GM23338 (cell line): Measurements from ENCODE around the gene NINL. TPM values are rescaled to one million over a fixed set of nuclear protein-coding genes. Genes with fewer than 3 reads are reported as not detected.

Experiments used
- ATAC-seq: fragments of 200-7000 bp; cut with Tn5 transposase; 3 replicates; pipeline ENCODE4 v1.9.1; 2020
- DNase-seq: peaks from one replicate; pipeline ENCODE4 v3.0.0-alpha.2; 2015; ENCODE audit warnings: low spot score
- H2AFZ ChIP-seq: fragments of 200-600 bp; sonication (generic); 2 replicates; pipeline ENCODE4 v1.8.0; 2016; ENCODE audit warnings: antibody characterized with exemption, mild to moderate bottlenecking, moderate library complexity
- H3F3A ChIP-seq: fragments of 200-600 bp; sonication (generic); replicated peaks from 2 replicates; pipeline ENCODE4 v1.8.0; 2017; ENCODE audit warnings: antibody characterized with exemption, mixed run types, low read depth
- H3K27ac ChIP-seq: fragments of 200-600 bp; sonication (generic); 2 replicates; pipeline ENCODE4 v1.6.1; 2016; ENCODE audit warnings: low read depth
- H3K27me3 ChIP-seq: fragments of 200-600 bp; sonication (generic); 2 replicates; pipeline ENCODE4 v1.8.0; 2016; ENCODE audit warnings: mild to moderate bottlenecking, mixed run types, moderate library complexity; ENCODE audit not compliant: insufficient read depth
- H3K36me3 ChIP-seq: fragments of 200-600 bp; sonication (generic); 2 replicates; pipeline ENCODE4 v1.8.0; 2016; ENCODE audit warnings: mild to moderate bottlenecking; ENCODE audit not compliant: insufficient read depth
- H3K4me1 ChIP-seq: fragments of 200-600 bp; sonication (generic); 2 replicates; pipeline ENCODE4 v1.8.0; 2016; ENCODE audit warnings: mild to moderate bottlenecking, moderate library complexity; ENCODE audit not compliant: insufficient read depth
- H3K4me2 ChIP-seq: fragments of 200-600 bp; sonication (generic); 2 replicates; pipeline ENCODE4 v1.7.1; 2017; ENCODE audit warnings: mixed run types
- H3K4me3 ChIP-seq: fragments of 200-600 bp; sonication (generic); 2 replicates; pipeline ENCODE4 v1.6.1; 2016; ENCODE audit warnings: mixed run types
- H3K79me2 ChIP-seq: fragments of 200-600 bp; sonication (generic); replicated peaks from 2 replicates; pipeline ENCODE4 v1.8.0; 2017; ENCODE audit warnings: mild to moderate bottlenecking; ENCODE audit not compliant: insufficient read depth
- H3K9me2 ChIP-seq: fragments of 200-600 bp; sonication (generic); 2 replicates; pipeline ENCODE4 v1.8.0; 2017; ENCODE audit not compliant: insufficient read depth
- H4K20me1 ChIP-seq: fragments of 200-600 bp; sonication (generic); replicated peaks from 2 replicates; pipeline ENCODE4 v1.8.0; 2017; ENCODE audit warnings: mild to moderate bottlenecking; ENCODE audit not compliant: insufficient read depth
- H3K27ac Mint-ChIP-seq: 2 replicates; pipeline ENCODE4 v1.8.0; 2020; ENCODE audit warnings: inconsistent platforms, mild to moderate bottlenecking, moderate library complexity, mixed read lengths
- H3K27me3 Mint-ChIP-seq: 3 replicates; pipeline ENCODE4 v1.8.0; 2022; ENCODE audit warnings: low read depth, mild to moderate bottlenecking, moderate library complexity, mixed read lengths, inconsistent platforms; ENCODE audit not compliant: insufficient read depth, poor library complexity
- H3K36me3 Mint-ChIP-seq: 3 replicates; pipeline ENCODE4 v1.8.0; 2021; ENCODE audit warnings: low read depth, mild to moderate bottlenecking, inconsistent platforms, moderate library complexity, mixed read lengths
- H3K4me1 Mint-ChIP-seq: 3 replicates; pipeline ENCODE4 v1.8.0; 2020; ENCODE audit warnings: mild to moderate bottlenecking, inconsistent platforms, mixed read lengths
- H3K4me3 Mint-ChIP-seq: 3 replicates; pipeline ENCODE4 v1.8.0; 2021; ENCODE audit warnings: moderate library complexity, mild to moderate bottlenecking, inconsistent platforms, mixed read lengths
- H3K9me3 Mint-ChIP-seq: 3 replicates; pipeline ENCODE4 v1.8.0; 2020; ENCODE audit warnings: moderate library complexity, mild to moderate bottlenecking, inconsistent platforms, mixed read lengths
- CREB1 ChIP-seq: fragments of 250-450 bp; sonication (Bioruptor Pico); IDR thresholded peaks from 2 replicates; pipeline ENCODE4 v1.5.0; 2020; ENCODE audit warnings: low read depth, mild to moderate bottlenecking, moderate library complexity
- EZH2 ChIP-seq: fragments of 200-600 bp; sonication (generic); IDR thresholded peaks from one replicate; pipeline ENCODE4 v1.8.0; 2017; ENCODE audit warnings: antibody characterized with exemption, mild to moderate bottlenecking, low read depth; ENCODE audit not compliant: unreplicated experiment
- EZH2phosphoT487 ChIP-seq: fragments of 200-600 bp; sonication (generic); IDR thresholded peaks from one replicate; pipeline ENCODE4 v1.8.1; 2018; ENCODE audit warnings: antibody characterized with exemption; ENCODE audit not compliant: unreplicated experiment
- JUNB ChIP-seq: IDR thresholded peaks from one replicate; pipeline ENCODE4 v1.6.1; 2016; ENCODE audit warnings: antibody characterized with exemption; ENCODE audit not compliant: unreplicated experiment
- NANOG ChIP-seq: IDR thresholded peaks from 2 replicates; pipeline ENCODE4 v1.6.1; 2016; ENCODE audit warnings: antibody characterized with exemption, borderline replicate concordance
- POLR2AphosphoS5 ChIP-seq: IDR thresholded peaks from 2 replicates; pipeline ENCODE4 v1.6.1; 2016; ENCODE audit warnings: antibody characterized with exemption, low read depth
- STAT1 ChIP-seq: IDR thresholded peaks from one replicate; pipeline ENCODE4 v1.6.1; 2016; ENCODE audit warnings: antibody characterized with exemption; ENCODE audit not compliant: unreplicated experiment
- ZNF114 ChIP-seq: fragments of 250-450 bp; sonication (Bioruptor Pico); IDR thresholded peaks from 2 replicates; pipeline ENCODE4 v1.5.0; 2020; ENCODE audit warnings: mild to moderate bottlenecking, moderate library complexity
- ZNF331 ChIP-seq: fragments of 250-450 bp; sonication (Bioruptor Pico); IDR thresholded peaks from 2 replicates; pipeline ENCODE4 v1.5.0; 2020; ENCODE audit warnings: low read depth, mild to moderate bottlenecking, moderate library complexity
- polyA plus RNA-seq: library from polyadenylated mRNA; unstranded; fragments of >200 nt; fragmentation: Nextera tagmentation; extraction: Ambion mirVana; gene quantifications from 2 replicates; pipeline ENCODE4 v1.2.1, GENCODE V29; 2016
- total RNA-seq: library from RNA; depleted of rRNA; stranded (reverse); fragments of >200 nt; shearing (Covaris generic); gene quantifications from 2 replicates; pipeline ENCODE4 v1.2.3, GENCODE V29; 2014
- TF ChIP-seq, protein P1 (sequence below): IDR thresholded peaks from 2 replicates; pipeline ENCODE4 v1.6.1; 2016; ENCODE audit warnings: antibody characterized with exemption
- TF ChIP-seq, protein P2 (sequence below), 2 experiments: fragments of 200-600 bp in 1 of 2; sonication (generic) in 1 of 2; conservative IDR thresholded peaks; 2 replicates each; pipeline versions ENCODE4 v1.5.1 to v1.6.1; 2016 to 2017; ENCODE audit warnings: antibody characterized with exemption in 2 of 2, low read depth in 2 of 2, mild to moderate bottlenecking in 2 of 2, moderate library complexity in 1 of 2
- TF ChIP-seq, protein P3 (sequence below): IDR thresholded peaks from one replicate; pipeline ENCODE4 v1.6.1; 2018; ENCODE audit warnings: antibody characterized with exemption; ENCODE audit not compliant: unreplicated experiment

NINL gene
- total and polyA plus RNA-seq, 2 experiments from 2014 or later = 18.0 to 31.2 TPM

DNA sequence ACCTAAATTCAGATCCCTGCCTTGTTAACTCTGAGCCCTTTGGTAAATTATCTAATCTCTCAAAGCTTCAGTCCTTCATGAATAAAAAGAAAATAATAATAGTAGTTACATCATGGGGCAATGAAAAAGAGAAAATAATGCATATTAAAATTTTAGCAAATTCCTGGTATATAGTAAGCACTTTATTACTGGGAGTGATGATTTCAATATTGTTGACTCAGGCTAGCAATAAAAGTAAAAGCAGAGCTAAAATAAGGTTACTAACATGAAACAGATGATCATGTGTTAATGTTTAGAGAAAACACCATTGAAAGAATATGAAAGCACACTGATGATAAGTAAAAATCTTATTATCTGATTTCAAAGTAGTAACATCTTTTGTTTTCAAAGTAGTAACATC lies 164.2 kb downstream of the NINL start (continued):
- TF ChIP-seq EZH2phosphoT487 (no peak), CREB1 (no peak), ZNF331 (CRISPR knock-in tag) (no peak), NANOG (no peak), POLR2AphosphoS5 (no peak), STAT1 (no peak), ZNF114 (CRISPR knock-in tag) (no peak)
- TF ChIP-seq, protein P1, sequence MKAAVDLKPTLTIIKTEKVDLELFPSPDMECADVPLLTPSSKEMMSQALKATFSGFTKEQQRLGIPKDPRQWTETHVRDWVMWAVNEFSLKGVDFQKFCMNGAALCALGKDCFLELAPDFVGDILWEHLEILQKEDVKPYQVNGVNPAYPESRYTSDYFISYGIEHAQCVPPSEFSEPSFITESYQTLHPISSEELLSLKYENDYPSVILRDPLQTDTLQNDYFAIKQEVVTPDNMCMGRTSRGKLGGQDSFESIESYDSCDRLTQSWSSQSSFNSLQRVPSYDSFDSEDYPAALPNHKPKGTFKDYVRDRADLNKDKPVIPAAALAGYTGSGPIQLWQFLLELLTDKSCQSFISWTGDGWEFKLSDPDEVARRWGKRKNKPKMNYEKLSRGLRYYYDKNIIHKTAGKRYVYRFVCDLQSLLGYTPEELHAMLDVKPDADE = no peak
- TF ChIP-seq, protein P2, sequence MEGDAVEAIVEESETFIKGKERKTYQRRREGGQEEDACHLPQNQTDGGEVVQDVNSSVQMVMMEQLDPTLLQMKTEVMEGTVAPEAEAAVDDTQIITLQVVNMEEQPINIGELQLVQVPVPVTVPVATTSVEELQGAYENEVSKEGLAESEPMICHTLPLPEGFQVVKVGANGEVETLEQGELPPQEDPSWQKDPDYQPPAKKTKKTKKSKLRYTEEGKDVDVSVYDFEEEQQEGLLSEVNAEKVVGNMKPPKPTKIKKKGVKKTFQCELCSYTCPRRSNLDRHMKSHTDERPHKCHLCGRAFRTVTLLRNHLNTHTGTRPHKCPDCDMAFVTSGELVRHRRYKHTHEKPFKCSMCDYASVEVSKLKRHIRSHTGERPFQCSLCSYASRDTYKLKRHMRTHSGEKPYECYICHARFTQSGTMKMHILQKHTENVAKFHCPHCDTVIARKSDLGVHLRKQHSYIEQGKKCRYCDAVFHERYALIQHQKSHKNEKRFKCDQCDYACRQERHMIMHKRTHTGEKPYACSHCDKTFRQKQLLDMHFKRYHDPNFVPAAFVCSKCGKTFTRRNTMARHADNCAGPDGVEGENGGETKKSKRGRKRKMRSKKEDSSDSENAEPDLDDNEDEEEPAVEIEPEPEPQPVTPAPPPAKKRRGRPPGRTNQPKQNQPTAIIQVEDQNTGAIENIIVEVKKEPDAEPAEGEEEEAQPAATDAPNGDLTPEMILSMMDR (conservative IDR thresholded peaks at IDR 0.05; ENCODE audit: low read depth in 2 of 2) = no peak

DNA sequence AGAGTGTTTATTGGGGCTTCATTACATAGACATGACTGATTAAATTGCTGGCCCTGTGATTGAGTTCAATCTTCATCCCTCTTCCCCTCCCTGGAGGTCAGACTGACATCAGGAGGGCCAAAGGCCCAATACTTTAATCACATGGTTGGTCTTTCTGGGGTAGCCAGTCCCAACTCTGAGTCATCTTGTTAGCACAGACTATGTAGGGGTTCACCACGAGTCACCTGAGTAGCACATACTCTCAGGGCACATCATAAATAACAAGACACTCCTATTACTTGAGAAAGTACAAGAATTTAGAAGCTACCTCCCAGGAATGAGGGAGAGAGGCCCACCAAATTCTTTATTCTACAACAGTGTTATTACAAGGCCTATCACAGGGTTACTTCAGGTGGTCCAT lies 166.6 kb downstream of the NINL start:
- H3K79me2 ChIP-seq = peaks cover 35% of the 10 kb centered on the region
- no peaks in the 10 kb centered on the region for H3K9me2 ChIP-seq
- Mint-ChIP-seq H3K36me3 (peaks cover 89% of the 10 kb centered on the region), H3K4me3 (no peak overlapping the region), H3K27ac (no peak overlapping the region), H3K9me3 (no peaks in the 10 kb centered on the region), H3K27me3 (peaks cover 2% of the 10 kb centered on the region), H3K4me1 (no peaks in the 10 kb centered on the region)
- H3K4me2 ChIP-seq = no peak overlapping the region
- ATAC-seq = no peak
- H3K36me3 ChIP-seq = peaks cover 41% of the 10 kb centered on the region
- no peak overlapping the region for H3K4me3 ChIP-seq
- H3K27me3 ChIP-seq = no peaks in the 10 kb centered on the region
- no peak overlapping the region for H2AFZ ChIP-seq
- H3K4me1 ChIP-seq = no peaks in the 10 kb centered on the region
- H3F3A ChIP-seq = no peaks in the 10 kb centered on the region; the same call in 1 of the 2 replicates
- no peak overlapping the region for H3K27ac ChIP-seq
- peaks cover 13% of the 10 kb centered on the region for H4K20me1 ChIP-seq
- DNase-seq = no peak
- TF ChIP-seq CREB1 (no peak), STAT1 (no peak), POLR2AphosphoS5 (no peak), NANOG (no peak), EZH2 (no peak), ZNF114 (CRISPR knock-in tag) (no peak), ZNF331 (CRISPR knock-in tag) (no peak), EZH2phosphoT487 (no peak), JUNB (no peak)
- TF ChIP-seq, protein P3, sequence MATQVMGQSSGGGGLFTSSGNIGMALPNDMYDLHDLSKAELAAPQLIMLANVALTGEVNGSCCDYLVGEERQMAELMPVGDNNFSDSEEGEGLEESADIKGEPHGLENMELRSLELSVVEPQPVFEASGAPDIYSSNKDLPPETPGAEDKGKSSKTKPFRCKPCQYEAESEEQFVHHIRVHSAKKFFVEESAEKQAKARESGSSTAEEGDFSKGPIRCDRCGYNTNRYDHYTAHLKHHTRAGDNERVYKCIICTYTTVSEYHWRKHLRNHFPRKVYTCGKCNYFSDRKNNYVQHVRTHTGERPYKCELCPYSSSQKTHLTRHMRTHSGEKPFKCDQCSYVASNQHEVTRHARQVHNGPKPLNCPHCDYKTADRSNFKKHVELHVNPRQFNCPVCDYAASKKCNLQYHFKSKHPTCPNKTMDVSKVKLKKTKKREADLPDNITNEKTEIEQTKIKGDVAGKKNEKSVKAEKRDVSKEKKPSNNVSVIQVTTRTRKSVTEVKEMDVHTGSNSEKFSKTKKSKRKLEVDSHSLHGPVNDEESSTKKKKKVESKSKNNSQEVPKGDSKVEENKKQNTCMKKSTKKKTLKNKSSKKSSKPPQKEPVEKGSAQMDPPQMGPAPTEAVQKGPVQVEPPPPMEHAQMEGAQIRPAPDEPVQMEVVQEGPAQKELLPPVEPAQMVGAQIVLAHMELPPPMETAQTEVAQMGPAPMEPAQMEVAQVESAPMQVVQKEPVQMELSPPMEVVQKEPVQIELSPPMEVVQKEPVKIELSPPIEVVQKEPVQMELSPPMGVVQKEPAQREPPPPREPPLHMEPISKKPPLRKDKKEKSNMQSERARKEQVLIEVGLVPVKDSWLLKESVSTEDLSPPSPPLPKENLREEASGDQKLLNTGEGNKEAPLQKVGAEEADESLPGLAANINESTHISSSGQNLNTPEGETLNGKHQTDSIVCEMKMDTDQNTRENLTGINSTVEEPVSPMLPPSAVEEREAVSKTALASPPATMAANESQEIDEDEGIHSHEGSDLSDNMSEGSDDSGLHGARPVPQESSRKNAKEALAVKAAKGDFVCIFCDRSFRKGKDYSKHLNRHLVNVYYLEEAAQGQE = no peak
- TF ChIP-seq, protein P1 = no peak
- TF ChIP-seq, protein P2 (conservative IDR thresholded peaks at IDR 0.05; ENCODE audit: low read depth in 2 of 2) = no peak
